Panc1 (cell line): ENCODE results near the gene MED13L.

Experiments
- POLR2AphosphoS5 ChIP-seq: IDR thresholded peaks from 2 replicates; pipeline ENCODE4 v1.6.1; 2012; ENCODE audit warnings: mild to moderate bottlenecking, low read depth, low read length, moderate library complexity
- SIN3A ChIP-seq: IDR thresholded peaks from 2 replicates; pipeline ENCODE4 v1.6.1; 2012; ENCODE audit warnings: low read depth, mild to moderate bottlenecking, low read length, moderate library complexity, borderline replicate concordance; ENCODE audit not compliant: insufficient read depth
- TCF7L2 ChIP-seq: IDR thresholded peaks from 2 replicates; pipeline ENCODE4 v1.6.1; 2011; ENCODE audit warnings: mild to moderate bottlenecking, low read depth, low read length, inconsistent platforms
- TF ChIP-seq, protein P1 (sequence below): fragments of 450-650 bp; IDR thresholded peaks from 2 replicates; pipeline ENCODE4 v1.5.1; 2017; ENCODE audit warnings: mild to moderate bottlenecking
- TF ChIP-seq, protein P2 (sequence below), 2 experiments: IDR thresholded peaks; 2 replicates each; pipeline ENCODE4 v1.6.1; 2011 to 2012; ENCODE audit warnings: low read depth in 2 of 2, control low read depth in 1 of 2, low read length in 1 of 2, mild to moderate bottlenecking in 1 of 2, moderate library complexity in 1 of 2; ENCODE audit not compliant: insufficient read depth in 1 of 2

DNA sequence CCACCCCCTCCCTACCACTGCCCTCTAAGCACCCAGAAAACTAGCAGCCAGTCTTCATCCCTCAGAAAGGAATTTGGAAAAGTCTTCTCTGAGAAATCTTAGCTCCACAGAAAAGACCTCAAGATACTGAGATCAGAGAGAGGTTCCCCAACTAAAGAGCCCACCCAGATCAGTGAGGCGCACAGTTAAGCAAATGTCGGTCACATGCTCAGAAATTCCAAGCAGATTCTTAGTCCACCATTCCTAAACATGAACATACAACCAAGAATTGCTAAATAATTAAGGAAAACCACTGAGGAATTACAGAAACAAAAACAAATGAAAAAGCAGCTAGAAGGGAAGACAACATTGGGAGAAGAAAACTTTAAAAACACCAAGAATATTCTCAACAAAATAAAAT lies 32.3 kb downstream of the MED13L start:
- TF ChIP-seq, protein P1, sequence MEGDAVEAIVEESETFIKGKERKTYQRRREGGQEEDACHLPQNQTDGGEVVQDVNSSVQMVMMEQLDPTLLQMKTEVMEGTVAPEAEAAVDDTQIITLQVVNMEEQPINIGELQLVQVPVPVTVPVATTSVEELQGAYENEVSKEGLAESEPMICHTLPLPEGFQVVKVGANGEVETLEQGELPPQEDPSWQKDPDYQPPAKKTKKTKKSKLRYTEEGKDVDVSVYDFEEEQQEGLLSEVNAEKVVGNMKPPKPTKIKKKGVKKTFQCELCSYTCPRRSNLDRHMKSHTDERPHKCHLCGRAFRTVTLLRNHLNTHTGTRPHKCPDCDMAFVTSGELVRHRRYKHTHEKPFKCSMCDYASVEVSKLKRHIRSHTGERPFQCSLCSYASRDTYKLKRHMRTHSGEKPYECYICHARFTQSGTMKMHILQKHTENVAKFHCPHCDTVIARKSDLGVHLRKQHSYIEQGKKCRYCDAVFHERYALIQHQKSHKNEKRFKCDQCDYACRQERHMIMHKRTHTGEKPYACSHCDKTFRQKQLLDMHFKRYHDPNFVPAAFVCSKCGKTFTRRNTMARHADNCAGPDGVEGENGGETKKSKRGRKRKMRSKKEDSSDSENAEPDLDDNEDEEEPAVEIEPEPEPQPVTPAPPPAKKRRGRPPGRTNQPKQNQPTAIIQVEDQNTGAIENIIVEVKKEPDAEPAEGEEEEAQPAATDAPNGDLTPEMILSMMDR: no peak
- TF ChIP-seq POLR2AphosphoS5 (no peak), SIN3A (no peak), TCF7L2 (no peak)
- TF ChIP-seq, protein P2, sequence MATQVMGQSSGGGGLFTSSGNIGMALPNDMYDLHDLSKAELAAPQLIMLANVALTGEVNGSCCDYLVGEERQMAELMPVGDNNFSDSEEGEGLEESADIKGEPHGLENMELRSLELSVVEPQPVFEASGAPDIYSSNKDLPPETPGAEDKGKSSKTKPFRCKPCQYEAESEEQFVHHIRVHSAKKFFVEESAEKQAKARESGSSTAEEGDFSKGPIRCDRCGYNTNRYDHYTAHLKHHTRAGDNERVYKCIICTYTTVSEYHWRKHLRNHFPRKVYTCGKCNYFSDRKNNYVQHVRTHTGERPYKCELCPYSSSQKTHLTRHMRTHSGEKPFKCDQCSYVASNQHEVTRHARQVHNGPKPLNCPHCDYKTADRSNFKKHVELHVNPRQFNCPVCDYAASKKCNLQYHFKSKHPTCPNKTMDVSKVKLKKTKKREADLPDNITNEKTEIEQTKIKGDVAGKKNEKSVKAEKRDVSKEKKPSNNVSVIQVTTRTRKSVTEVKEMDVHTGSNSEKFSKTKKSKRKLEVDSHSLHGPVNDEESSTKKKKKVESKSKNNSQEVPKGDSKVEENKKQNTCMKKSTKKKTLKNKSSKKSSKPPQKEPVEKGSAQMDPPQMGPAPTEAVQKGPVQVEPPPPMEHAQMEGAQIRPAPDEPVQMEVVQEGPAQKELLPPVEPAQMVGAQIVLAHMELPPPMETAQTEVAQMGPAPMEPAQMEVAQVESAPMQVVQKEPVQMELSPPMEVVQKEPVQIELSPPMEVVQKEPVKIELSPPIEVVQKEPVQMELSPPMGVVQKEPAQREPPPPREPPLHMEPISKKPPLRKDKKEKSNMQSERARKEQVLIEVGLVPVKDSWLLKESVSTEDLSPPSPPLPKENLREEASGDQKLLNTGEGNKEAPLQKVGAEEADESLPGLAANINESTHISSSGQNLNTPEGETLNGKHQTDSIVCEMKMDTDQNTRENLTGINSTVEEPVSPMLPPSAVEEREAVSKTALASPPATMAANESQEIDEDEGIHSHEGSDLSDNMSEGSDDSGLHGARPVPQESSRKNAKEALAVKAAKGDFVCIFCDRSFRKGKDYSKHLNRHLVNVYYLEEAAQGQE (IDR thresholded peaks at IDR 0.05; ENCODE audit: insufficient read depth in 1 of 2, low read depth in 2 of 2, low read length in 1 of 2): no peak
